CD14-positive monocyte (primary cell): ENCODE measurements around the gene AGPAT3. TPM values are rescaled to one million over a fixed set of nuclear protein-coding genes. Genes with fewer than 3 reads are reported as not detected.
A peak's percentile ranks its signal among the peaks of the same experiment; 100 is the strongest.

Experiments
- DNase-seq, 3 donors: peaks; one replicate each; pipeline ENCODE4 v3.0.0-alpha.2; 2011 to 2022
- H2AFZ ChIP-seq: 2 replicates; pipeline ENCODE4 v1.6.0; 2012; ENCODE audit warnings: mild to moderate bottlenecking, low read depth, low read length, inconsistent platforms; ENCODE audit not compliant: insufficient read depth, poor library complexity, severe bottlenecking
- H3K27ac ChIP-seq, 2 donors: 1 replicate in 1 of 2; 2 replicates in 1 of 2; pipeline ENCODE4 v1.5.1; 2012 to 2013; ENCODE audit warnings: low read length in 2 of 2, control low read depth in 1 of 2, inconsistent platforms in 1 of 2, low read depth in 1 of 2, mild to moderate bottlenecking in 1 of 2
- H3K27me3 ChIP-seq, 2 donors: one replicate each; pipeline versions ENCODE4 v1.6.0 to v1.6.1; 2011 to 2013; ENCODE audit warnings: low read length in 2 of 2; ENCODE audit not compliant: control insufficient read depth in 2 of 2, insufficient read depth in 2 of 2
- H3K36me3 ChIP-seq, 2 donors: replicated peaks in 1 of 2; 1 replicate in 1 of 2; 2 replicates in 1 of 2; pipeline versions ENCODE4 v1.5.1 to v1.6.1; 2012 to 2013; ENCODE audit warnings: low read length in 2 of 2, control low read depth in 1 of 2, inconsistent platforms in 1 of 2, mild to moderate bottlenecking in 1 of 2; ENCODE audit not compliant: insufficient read depth in 2 of 2, control insufficient read depth in 1 of 2
- H3K4me1 ChIP-seq, 2 donors: 1 replicate in 1 of 2; 2 replicates in 1 of 2; pipeline versions ENCODE4 v1.5.1 to v1.6.1; 2012 to 2013; ENCODE audit warnings: low read length in 2 of 2, control low read depth in 1 of 2, inconsistent platforms in 1 of 2, mild to moderate bottlenecking in 1 of 2, moderate library complexity in 1 of 2; ENCODE audit not compliant: insufficient read depth in 2 of 2, control insufficient read depth in 1 of 2
- H3K4me2 ChIP-seq: replicated peaks from 2 replicates; pipeline ENCODE3; 2012; ENCODE audit warnings: low read length, moderate library complexity, mild to moderate bottlenecking; ENCODE audit not compliant: poor library complexity, severe bottlenecking; ENCODE audit errors: extremely low read depth
- H3K4me3 ChIP-seq, 3 experiments: fragments of 200-600 bp in 1 of 3; sonication (generic) in 1 of 3; replicated peaks in 1 of 3; 1 replicate in 2 of 3; 2 replicates in 1 of 3; pipeline ENCODE4 v1.5.1; 2011 to 2013; ENCODE audit warnings: low read length in 3 of 3, mild to moderate bottlenecking in 3 of 3, control low read depth in 2 of 3, low read depth in 2 of 3, inconsistent platforms in 1 of 3, moderate library complexity in 1 of 3
- H3K79me2 ChIP-seq: 2 replicates; pipeline ENCODE4 v1.6.0; 2012; ENCODE audit warnings: mild to moderate bottlenecking, control low read depth, inconsistent platforms, low read length, moderate library complexity; ENCODE audit not compliant: insufficient read depth
- H3K9ac ChIP-seq: 2 replicates; pipeline ENCODE4 v1.6.0; 2017; ENCODE audit warnings: low read length, mild to moderate bottlenecking; ENCODE audit not compliant: insufficient read depth, poor library complexity, severe bottlenecking
- H3K9me3 ChIP-seq, 2 donors: replicated peaks in 1 of 2; 1 replicate in 1 of 2; 2 replicates in 1 of 2; pipeline versions ENCODE4 v1.5.1 to v1.6.1; 2012 to 2013; ENCODE audit warnings: low read length in 2 of 2, control low read depth in 1 of 2; ENCODE audit not compliant: control insufficient read depth in 1 of 2, insufficient read depth in 1 of 2
- H4K20me1 ChIP-seq: 2 replicates; pipeline ENCODE4 v1.6.0; 2012; ENCODE audit warnings: mild to moderate bottlenecking, low read length, control low read depth, moderate library complexity; ENCODE audit not compliant: insufficient read depth
- H3K27ac Mint-ChIP-seq, 7 donors: one replicate each; pipeline ENCODE4 v1.8.0; 2020; ENCODE audit warnings: mild to moderate bottlenecking in 7 of 7, mixed read lengths in 7 of 7, moderate library complexity in 6 of 7, inconsistent platforms in 2 of 7
- H3K27me3 Mint-ChIP-seq, 3 donors: one replicate each; pipeline ENCODE4 v1.8.0; 2021 to 2022; ENCODE audit warnings: low read depth in 3 of 3, mild to moderate bottlenecking in 3 of 3, mixed read lengths in 3 of 3, moderate library complexity in 3 of 3, inconsistent platforms in 1 of 3
- H3K36me3 Mint-ChIP-seq, 2 donors: one replicate each; pipeline ENCODE4 v1.8.0; 2020; ENCODE audit warnings: mixed read lengths in 2 of 2, inconsistent platforms in 1 of 2, mild to moderate bottlenecking in 1 of 2
- H3K4me1 Mint-ChIP-seq: one replicate; pipeline ENCODE4 v1.8.0; 2020; ENCODE audit warnings: mild to moderate bottlenecking, mixed read lengths
- H3K4me3 Mint-ChIP-seq, 2 donors: one replicate each; pipeline ENCODE4 v1.8.0; 2020; ENCODE audit warnings: mild to moderate bottlenecking in 2 of 2, mixed read lengths in 2 of 2, moderate library complexity in 1 of 2
- H3K9me3 Mint-ChIP-seq, 7 donors: one replicate each; pipeline ENCODE4 v1.8.0; 2020 to 2022; ENCODE audit warnings: mixed read lengths in 7 of 7, mild to moderate bottlenecking in 6 of 7, moderate library complexity in 6 of 7, inconsistent platforms in 2 of 7
- WGBS: methylation state at CpG from one replicate; pipeline ENCODE4 v1.1.5; 2013; ENCODE audit warnings: missing lambda C conversion rate; ENCODE audit not compliant: insufficient coverage; 5-methylcytosine and 5-hydroxymethylcytosine counted together
- intact Hi-C, 2 donors: fragments of 100-400 bp; cut with micrococcal nuclease; formaldehyde crosslinking; loops; one replicate each; pipeline versions ENCODE4 v1.15.0 to v1.15.1; 2023
- polyA plus RNA-seq, 3 donors: library from polyadenylated mRNA; depleted of rRNA in 1 of 3; unstranded in 2 of 3; stranded (reverse) in 1 of 3; fragments of 300-500 nt in 2 of 3; fragments of >200 nt in 1 of 3; fragmentation: Illumina TruSeq in 2 of 3; gene quantifications; 1 replicate in 2 of 3; 2 replicates in 1 of 3; pipeline ENCODE4 v1.2.3, GENCODE V29; 2012 to 2021
- TF ChIP-seq, protein P1 (sequence below): fragments of 200-600 bp; IDR thresholded peaks from one replicate; pipeline ENCODE4 v1.8.0; 2022; ENCODE audit warnings: antibody characterized with exemption, mild to moderate bottlenecking

The AGPAT3 gene
- polyA plus RNA-seq, 3 donors: 24.9 to 49.3 (median 26.2) TPM

- Histone ChIP-seq H3K27ac (peak overlapping the region in 1 of 2 donors; percentile 70), H4K20me1 (peaks cover 61% of the 10 kb centered on the region), H3K79me2 (peaks cover 69% of the 10 kb centered on the region), H3K27me3 (no peaks in the 10 kb centered on the region), H3K4me1 (peaks cover 26 to 37% of the 10 kb centered on the region in 2 donors), H3K9ac (peak overlapping the region; percentile 84), H3K4me3 (peak overlapping the region; percentile 51 to 97 (median 87)), H2AFZ (no peak overlapping the region), H3K36me3 (peaks cover 2 to 48% of the 10 kb centered on the region in 2 donors), H3K4me2 (peak overlapping the region; percentile 89), H3K9me3 (no peaks in the 10 kb centered on the region)
- peaks cover 4 to 16% (median 9%) of the 10 kb centered on the region in 3 donors for H3K27me3 Mint-ChIP-seq
- H3K9me3 Mint-ChIP-seq: peaks cover 0 to 2% (median 0%) of the 10 kb centered on the region in 7 donors
- H3K36me3 Mint-ChIP-seq: peaks cover 43 to 46% of the 10 kb centered on the region in 2 donors
- intact Hi-C loops: no loop called here
- peak overlapping the region in 4 of 7 donors; percentile 25 to 88 (median 66) for H3K27ac Mint-ChIP-seq
- TF ChIP-seq, protein P1, sequence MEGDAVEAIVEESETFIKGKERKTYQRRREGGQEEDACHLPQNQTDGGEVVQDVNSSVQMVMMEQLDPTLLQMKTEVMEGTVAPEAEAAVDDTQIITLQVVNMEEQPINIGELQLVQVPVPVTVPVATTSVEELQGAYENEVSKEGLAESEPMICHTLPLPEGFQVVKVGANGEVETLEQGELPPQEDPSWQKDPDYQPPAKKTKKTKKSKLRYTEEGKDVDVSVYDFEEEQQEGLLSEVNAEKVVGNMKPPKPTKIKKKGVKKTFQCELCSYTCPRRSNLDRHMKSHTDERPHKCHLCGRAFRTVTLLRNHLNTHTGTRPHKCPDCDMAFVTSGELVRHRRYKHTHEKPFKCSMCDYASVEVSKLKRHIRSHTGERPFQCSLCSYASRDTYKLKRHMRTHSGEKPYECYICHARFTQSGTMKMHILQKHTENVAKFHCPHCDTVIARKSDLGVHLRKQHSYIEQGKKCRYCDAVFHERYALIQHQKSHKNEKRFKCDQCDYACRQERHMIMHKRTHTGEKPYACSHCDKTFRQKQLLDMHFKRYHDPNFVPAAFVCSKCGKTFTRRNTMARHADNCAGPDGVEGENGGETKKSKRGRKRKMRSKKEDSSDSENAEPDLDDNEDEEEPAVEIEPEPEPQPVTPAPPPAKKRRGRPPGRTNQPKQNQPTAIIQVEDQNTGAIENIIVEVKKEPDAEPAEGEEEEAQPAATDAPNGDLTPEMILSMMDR: no peak
- WGBS: 85% methylated on average over 12 of the region's 24 CpGs
- DNase-seq: no peak
- peaks cover 40% of the 10 kb centered on the region for H3K4me1 Mint-ChIP-seq
- peak overlapping the region; percentile 81 to 91 for H3K4me3 Mint-ChIP-seq
Observed at GRCh38 chr21:43866659-43867331, 1.8 kb downstream of the AGPAT3 start.

- Mint-ChIP-seq H3K9me3 (peaks cover 0 to 2% (median 0%) of the 10 kb centered on the region in 7 donors), H3K27ac (peak overlapping the region in 1 of 7 donors; percentile 20), H3K4me1 (peaks cover 45% of the 10 kb centered on the region), H3K27me3 (peaks cover 4 to 13% (median 7%) of the 10 kb centered on the region in 3 donors), H3K4me3 (peak overlapping the region in 1 of 2 donors; percentile 4), H3K36me3 (peaks cover 43 to 49% of the 10 kb centered on the region in 2 donors)
- Histone ChIP-seq H4K20me1 (peaks cover 65% of the 10 kb centered on the region), H3K27ac (no peak overlapping the region), H3K4me1 (peaks cover 31 to 42% of the 10 kb centered on the region in 2 donors), H3K9ac (no peak overlapping the region), H2AFZ (no peak overlapping the region), H3K4me2 (peak overlapping the region; percentile 89), H3K79me2 (peaks cover 74% of the 10 kb centered on the region), H3K36me3 (peaks cover 2 to 48% of the 10 kb centered on the region in 2 donors), H3K27me3 (no peaks in the 10 kb centered on the region), H3K4me3 (peak overlapping the region in 1 of 3 experiments; percentile 87), H3K9me3 (no peaks in the 10 kb centered on the region)
- intact Hi-C loops: no loop called here
- no peak for DNase-seq
- 98% methylated on average over 5 of the region's 6 CpGs for WGBS
- TF ChIP-seq, protein P1: no peak
Observed at GRCh38 chr21:43867332-43867703, 2.3 kb downstream of the AGPAT3 start.
